ENCODE data around the gene GGT6. TPM values are rescaled to one million over a fixed set of nuclear protein-coding genes. Genes with fewer than 3 reads are reported as not detected.

Gene GGT6
- total and polyA plus RNA-seq, 3 donors from 2014 or later = 2.5 to 5.9 (median 3.8) TPM

DNA sequence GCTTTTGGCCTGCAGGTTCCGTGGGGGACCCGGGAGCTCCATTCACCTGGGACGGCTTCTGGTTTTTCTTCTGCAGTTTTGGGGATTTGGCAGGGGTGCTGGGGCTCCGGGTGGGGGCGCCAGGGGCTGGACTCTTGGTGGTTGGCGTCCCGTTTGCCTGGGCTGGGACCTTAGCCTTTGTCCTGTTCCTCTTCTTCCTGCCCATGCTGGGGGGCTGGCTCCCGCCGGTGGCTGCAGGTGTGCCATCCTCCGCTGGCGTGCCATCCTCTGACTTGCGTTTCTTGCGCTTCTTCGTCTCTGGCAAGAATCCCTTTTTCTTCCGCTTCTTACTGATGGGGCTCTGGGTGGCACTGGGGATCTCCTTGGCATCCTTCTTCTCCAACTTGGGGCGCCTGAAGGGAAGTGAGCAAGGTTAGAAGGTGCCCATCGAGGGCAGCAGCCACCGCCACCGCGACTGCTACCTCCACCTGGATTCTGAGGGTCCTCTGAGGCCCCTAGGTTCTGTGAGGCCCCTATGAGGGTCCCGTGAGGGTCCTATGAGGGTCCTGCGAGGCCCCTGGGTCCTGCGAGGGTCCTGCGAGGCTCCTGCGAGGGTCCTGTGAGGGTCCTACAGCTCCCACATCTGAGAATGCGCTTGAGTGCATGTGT is 20.7 kb downstream of the GGT6 start:
- TF ChIP-seq POLR2A (IDR thresholded peaks at IDR 0.05) (no peak), CTCF (IDR thresholded peaks at IDR 0.05) (no peak)
- H3K27me3 ChIP-seq = no peaks in the 10 kb centered on the region
- H3K27ac ChIP-seq = no peak overlapping the region
- intact Hi-C loops (cut with DNase I; ENCODE audit: low total_unique reads) = no loop called here
- no peak for DNase-seq
- H3K36me3 ChIP-seq (ENCODE audit: low read depth, missing control alignments) = no peaks in the 10 kb centered on the region
- H3K4me1 ChIP-seq = peaks cover 31% of the 10 kb centered on the region
- no peaks in the 10 kb centered on the region for H3K9me3 ChIP-seq
- no peak overlapping the region for H3K4me3 ChIP-seq
- 87 to 95% methylated on average over 20 to 26 of the region's 26 CpGs for WGBS, 2 donors

DNA sequence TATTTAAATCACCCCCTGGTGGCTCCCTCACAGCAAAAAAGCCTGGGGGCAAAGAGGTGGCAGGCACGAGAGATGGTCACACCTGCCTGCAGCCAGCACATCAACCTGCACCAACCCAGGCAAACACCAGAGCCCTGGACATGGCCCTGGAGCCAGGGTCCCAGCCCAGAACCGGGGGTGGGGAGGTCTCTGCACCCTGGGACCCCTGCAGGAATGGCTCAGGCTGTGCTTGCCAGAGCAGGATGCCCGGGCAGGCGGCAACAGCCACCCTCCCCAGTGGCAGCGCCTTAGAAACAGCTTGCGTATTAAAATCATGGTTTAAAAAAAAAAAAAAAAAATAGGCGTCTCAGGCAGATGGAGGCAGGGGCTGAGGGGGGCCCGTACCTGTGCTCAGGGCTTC is 21.4 kb downstream of the GGT6 start:
- Histone ChIP-seq H3K27me3 (no peaks in the 10 kb centered on the region), H3K4me3 (no peak overlapping the region), H3K27ac (no peak overlapping the region), H3K4me1 (peaks cover 33% of the 10 kb centered on the region), H3K36me3 (ENCODE audit: low read depth, missing control alignments) (no peaks in the 10 kb centered on the region), H3K9me3 (no peaks in the 10 kb centered on the region)
- WGBS, 2 donors = 86 to 99% methylated on average over 8 of the region's 8 CpGs
- intact Hi-C loops (cut with DNase I; ENCODE audit: low total_unique reads) = no loop called here
- DNase-seq = no peak
- TF ChIP-seq POLR2A (IDR thresholded peaks at IDR 0.05) (no peak), CTCF (IDR thresholded peaks at IDR 0.05) (no peak)

DNA sequence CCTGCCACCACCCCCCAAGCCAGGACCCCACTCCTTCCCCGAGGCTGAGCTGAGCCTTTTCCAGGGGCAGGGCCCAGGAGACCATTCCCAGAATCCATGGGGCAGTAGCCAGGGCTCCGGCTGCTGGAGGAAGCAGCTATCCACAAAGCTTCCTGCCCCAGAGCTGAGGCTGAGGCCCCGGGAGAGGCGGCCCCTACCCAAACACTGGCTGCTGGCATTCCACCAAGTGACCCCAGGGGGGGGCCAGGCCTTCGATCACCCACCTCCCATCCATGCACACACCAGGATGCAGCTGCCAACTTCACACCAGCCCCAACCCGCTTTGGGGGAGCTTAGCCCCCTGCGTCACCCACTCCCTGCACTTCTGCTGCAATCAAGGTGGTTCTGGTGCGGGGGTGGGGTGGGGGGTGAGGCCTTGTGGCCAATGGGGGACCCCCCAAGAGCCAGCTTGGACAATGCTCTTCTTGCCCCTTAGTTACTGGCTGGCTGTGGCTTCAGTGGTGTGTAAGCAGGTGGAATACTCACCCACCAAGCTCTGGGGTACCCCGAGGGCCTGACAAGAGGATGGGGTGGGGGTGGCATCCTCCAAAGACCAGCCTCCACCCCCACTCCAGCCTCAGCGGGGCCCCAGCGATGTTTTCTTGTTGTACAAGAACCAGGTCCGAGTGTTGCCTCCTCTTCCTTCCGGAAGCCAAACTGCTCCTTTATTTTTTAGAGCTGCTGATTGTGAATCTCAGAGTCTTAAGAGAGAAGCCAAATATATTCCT is 22.0 kb downstream of the GGT6 start:
- intact Hi-C loops (cut with DNase I; ENCODE audit: low total_unique reads) = no loop called here

DNA sequence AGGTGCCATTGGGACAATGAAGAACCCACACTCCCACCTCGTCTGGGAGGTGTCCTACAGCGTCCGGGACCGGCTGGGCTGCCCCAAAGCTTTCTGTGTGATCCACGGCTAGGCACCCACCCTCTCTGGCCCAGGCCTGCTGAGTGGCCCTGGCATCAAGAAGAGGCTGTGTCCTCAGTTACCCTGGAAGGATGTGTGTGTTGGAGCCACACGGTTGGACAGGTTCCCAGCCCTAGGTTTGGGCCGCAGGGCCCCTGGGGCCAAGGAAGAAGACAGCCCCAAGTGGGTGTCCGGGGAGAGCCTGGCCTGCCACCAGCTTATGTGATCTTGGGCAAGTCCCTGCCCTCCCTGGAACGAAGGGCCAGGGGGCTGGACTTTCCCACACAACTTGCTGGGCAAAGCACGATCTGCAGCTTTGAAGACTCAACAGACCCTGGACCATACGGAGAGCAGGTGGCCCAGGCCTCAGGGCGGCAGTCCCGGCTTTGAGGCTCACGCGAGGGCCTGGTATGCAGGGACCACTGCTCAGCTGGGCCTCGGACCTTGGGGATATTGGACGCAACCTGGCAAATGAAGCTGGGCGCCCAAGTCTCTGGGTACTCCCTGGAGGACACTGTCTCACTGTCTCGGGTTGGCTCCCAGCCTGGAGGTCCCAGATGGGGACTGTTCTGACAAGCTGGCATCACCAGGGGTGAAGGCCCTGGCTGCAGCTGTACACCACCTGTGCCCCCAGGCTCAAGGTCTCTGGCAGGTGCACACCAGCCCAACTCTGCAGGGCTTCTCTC is 22.7 kb downstream of the GGT6 start:
- H3K27ac ChIP-seq = peak overlapping the region; percentile 23 to 39
- no peaks in the 10 kb centered on the region for H3K27me3 ChIP-seq
- H3K4me1 ChIP-seq = peaks cover 41% of the 10 kb centered on the region
- H3K4me3 ChIP-seq = no peak overlapping the region
- intact Hi-C loops (cut with DNase I; ENCODE audit: low total_unique reads) = no loop called here
- no peak for DNase-seq
- 41 to 74% methylated on average over 5 to 19 of the region's 19 CpGs for WGBS, 2 donors
- no peak for TF ChIP-seq POLR2A (IDR thresholded peaks at IDR 0.05)
- no peak for TF ChIP-seq CTCF (IDR thresholded peaks at IDR 0.05)
- no peaks in the 10 kb centered on the region for H3K36me3 ChIP-seq (ENCODE audit: low read depth, missing control alignments)
- no peaks in the 10 kb centered on the region for H3K9me3 ChIP-seq

More for the DNA sequence above, 22.0 kb downstream of the GGT6 start:
- no peak overlapping the region for H3K4me3 ChIP-seq
- H3K27me3 ChIP-seq = no peaks in the 10 kb centered on the region
- H3K36me3 ChIP-seq (ENCODE audit: low read depth, missing control alignments) = no peaks in the 10 kb centered on the region
- WGBS, 2 donors = 80 to 86% methylated on average over 6 to 13 of the region's 13 CpGs
- DNase-seq = no peak
- peaks cover 39% of the 10 kb centered on the region for H3K4me1 ChIP-seq
- TF ChIP-seq CTCF (IDR thresholded peaks at IDR 0.05) (no peak), POLR2A (IDR thresholded peaks at IDR 0.05) (no peak)
- H3K27ac ChIP-seq = no peak overlapping the region
- no peaks in the 10 kb centered on the region for H3K9me3 ChIP-seq
